GM18861 (cell line): ENCODE measurements around the gene MBP.

Source experiments
- ATAC-seq: cut with Tn5 transposase; IDR thresholded peaks from one replicate; pipeline ENCODE4 v1.9.1; 2021; ENCODE audit not compliant: unreplicated experiment

The MBP gene

GRCh38 chr18:77088963-77089722 is 43.4 kb downstream of the MBP start:
- ATAC-seq = no peak

GRCh38 chr18:77087393-77088141 is 45.0 kb downstream of the MBP start:
- no peak for ATAC-seq

DNA sequence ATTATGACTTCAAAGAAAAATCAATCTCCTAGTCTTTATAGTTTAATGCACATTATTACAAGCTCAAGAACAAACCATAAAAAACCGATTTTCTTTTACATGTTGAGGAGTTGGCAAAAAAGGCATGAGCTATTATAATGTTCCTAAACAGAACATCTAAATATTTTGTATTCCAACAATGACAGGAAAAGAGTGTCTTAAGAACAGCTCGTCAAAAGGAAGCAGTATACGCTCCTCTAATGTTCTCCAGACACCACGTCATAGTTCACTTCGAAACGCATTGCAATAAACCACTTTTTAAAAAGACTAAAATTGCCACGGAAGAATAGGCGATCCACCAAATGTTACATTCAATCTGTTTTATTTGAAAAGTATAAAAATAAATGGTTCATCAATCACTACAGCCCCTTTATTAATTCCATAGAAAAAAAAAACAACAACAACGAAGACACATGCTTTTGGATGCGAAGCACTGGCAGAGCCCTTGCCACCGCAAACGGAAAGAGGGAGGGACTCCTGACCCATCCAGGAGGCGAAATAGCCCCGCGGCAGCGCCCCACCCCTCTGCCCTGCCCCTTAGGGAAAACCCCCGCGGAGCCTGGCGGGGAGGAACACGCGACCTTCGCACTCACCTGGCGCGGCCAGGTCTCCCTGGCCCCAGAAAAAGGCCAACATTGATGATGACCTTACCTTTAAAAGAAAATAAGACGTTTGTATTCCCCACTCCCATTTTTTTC is 45.8 kb downstream of the MBP start:
- ATAC-seq = no peak

DNA sequence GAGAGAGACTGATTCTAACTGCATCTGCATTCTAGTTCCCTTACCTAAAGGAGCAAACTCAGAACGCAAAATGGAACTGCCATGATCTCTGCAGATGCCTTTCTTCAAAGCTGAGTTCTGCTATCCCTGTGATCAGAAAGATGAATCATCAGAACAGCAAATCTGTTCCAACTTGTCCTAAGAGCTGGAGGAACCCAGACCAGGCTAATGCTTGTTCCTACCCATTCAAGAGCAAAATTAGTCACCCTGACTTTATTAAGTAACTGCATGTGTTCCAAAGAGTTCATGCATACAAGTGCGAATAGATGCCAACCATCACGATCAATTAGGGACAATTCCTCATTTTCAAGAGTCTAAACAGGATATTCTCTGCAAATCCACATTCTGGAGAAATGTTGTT is 46.5 kb downstream of the MBP start:
- ATAC-seq = no peak

DNA sequence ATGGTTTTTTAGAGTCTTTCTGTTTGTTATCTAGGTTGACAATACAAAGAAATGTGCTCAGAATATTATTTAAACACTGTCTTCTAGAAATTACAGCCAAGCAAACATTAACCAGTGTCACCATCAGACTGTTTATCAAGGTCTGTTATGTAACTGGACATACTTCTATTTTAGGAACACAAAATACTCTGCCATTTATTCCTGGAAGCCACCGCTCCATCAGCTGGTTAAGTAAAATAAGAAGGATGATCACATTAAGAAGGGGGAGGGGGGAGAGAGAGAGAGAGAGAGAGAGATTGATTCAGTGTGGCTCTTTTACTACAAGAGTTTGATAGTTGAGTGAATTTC is 47.9 kb downstream of the MBP start:
- ATAC-seq = no peak

DNA sequence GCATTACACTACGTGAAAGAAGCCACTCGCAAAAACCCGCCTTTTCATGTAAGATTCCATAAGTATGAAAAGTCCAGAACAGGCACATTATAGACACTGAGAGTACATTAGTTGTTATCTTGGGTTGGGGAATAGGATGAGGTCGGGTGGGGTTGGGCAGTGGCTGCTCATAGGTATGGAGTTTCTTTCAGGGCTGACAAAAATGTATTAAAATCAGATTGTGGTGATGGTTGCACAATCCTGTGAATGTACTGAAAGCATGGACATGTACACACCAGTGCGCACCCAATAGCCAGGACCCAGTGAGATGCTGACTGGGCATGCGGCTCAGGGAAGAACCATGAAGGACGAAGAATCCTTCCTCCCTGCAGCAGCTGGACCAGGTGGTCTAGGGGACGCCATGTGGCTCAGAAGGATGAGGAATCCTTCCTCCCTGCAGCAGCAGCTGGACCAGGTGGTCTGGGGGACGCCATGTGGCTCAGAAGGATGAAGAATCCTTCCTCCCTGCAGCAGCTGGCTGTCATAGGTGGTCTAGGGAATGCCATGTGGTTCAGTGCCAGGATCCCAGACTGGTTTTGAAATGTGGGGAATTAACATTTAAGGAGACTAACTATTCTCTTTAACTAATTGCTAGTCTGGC is 50.1 kb downstream of the MBP start:
- no peak for ATAC-seq

DNA sequence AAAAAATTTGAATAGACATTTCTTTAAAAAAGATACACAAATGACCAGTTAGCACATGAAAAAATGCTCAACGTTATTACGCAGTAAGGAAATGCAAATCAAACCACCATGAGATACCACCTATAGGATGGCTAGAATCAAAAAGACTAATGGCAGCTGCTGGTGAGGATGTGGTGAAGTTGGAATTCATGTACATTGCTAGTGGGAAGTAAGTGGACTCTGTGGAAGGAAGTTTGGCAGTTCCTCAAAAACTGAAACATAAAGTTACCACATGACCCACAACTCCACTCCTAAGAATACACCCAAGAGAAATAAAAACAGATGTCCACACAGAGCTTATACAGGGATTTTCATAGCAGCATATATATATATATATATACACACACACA is 51.2 kb downstream of the MBP start:
- no peak for ATAC-seq

- peak; percentile 94 for ATAC-seq
These were observed 52.5 kb downstream of the MBP start for GRCh38 chr18:77079954-77080682.

GRCh38 chr18:77079088-77079487 is 53.5 kb downstream of the MBP start:
- ATAC-seq = no peak

- no peak for ATAC-seq
These were observed 53.9 kb downstream of the MBP start for GRCh38 chr18:77078690-77079070.

GRCh38 chr18:77077941-77078689 is 54.5 kb downstream of the MBP start:
- no peak for ATAC-seq

- ATAC-seq = no peak
These were observed 55.2 kb downstream of the MBP start for GRCh38 chr18:77077401-77077800.

DNA sequence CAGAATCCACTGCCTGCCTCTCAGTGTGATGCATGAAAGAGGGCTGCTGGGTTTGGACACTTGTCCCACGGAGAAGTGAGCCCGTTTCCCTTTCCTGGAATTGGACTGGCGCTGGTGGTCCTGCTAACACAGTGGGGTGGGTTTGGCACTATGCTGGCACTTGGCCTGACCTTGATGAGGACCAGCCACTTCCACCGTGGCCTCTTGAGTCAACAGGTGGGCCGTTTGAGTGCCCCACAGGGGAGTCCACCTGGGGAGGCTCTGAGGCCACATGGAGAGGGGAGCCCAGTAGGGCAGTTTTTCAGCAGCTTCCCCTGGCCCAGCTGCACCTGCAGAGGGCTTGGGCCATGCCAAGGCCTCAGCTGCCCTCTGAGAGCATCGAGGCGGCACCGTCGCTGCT is 56.5 kb downstream of the MBP start:
- no peak for ATAC-seq

DNA sequence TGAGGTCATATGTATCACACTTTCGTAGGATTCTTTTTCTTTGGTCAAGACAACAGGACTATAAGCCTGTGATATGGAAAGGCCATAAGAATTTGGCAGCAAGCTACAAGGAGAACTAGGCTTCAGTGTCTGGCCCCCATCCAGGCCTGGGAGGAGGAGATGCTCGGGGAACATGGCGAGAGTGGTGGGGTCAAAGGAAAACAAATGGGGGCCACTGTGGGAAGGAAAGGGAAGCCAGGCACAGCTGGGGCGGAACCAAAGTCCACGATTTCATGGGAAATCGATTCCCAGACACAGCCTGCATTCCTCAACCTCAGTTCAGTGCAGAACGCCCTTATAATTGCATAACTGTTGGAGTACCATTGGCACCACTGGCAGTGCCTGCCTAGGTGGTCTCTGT is 58.2 kb downstream of the MBP start:
- ATAC-seq = no peak

- no peak for ATAC-seq
These were observed 59.1 kb downstream of the MBP start for GRCh38 chr18:77073336-77074093.

GRCh38 chr18:77072566-77072965 is 60.0 kb downstream of the MBP start:
- ATAC-seq = no peak

DNA sequence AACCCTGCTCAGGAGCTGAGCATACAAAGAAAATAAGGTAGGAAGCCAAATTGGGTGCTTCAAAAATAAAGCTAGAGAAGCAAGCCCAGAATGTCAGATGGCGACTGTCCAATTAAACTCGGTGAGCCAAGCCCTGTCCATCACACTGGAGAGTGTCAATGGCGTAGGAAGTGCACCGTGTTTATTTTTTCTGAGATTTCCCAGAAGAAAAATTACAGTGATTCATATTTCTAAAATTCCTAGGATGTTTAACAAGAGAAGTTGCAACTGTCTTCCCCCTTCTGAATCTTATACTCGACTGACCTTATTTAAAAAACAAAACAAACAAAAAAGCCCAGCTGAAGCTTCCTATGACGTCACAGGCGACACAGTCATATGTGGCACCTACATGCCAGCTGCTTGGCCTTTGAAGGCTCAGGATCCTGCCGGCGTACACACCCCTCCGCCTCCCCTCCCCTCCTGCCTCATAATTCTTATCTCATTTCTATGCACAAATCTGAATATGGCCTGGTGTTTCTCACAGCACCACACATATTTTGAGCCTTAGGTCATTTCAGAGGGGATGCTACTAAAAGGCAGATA is 60.8 kb downstream of the MBP start:
- no peak for ATAC-seq

DNA sequence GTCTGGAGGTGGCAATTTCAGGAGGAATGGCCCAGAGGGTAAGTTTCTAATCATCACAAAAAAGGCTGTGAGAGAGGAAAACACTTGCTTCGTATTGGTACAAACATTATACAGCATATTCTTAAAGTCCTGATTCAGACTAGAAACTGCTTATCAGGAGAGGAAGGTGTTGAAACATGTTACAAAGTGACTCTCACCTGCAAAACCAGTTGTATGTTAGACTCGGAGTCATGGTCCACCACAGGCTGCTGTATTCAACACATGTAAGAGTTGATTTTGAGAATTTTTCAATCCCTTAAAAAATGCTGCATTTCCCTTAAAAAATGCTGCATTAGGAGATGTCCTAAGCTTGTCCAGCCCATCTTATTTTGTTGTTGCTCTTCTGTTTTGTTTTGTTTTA is 61.5 kb downstream of the MBP start:
- no peak for ATAC-seq

DNA sequence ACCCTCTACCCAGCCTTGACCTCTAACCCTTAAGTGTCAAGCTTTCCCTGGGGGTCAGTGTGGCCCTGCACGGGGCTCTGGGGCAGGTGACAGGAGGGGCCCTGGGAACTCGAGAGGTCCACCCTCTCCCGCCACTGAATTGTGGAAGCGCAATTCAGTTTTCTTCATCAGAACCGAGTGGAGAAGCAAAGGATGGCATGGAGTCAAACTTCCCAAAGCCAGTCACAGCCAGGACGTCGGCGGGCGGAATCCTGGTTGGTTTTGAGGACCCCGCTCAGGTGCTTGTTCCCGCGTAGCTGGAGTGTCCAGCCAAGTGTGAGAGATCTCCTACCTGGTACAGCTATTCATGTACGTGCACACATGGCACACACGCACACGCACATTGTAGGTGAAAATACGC is 62.0 kb downstream of the MBP start:
- no peak for ATAC-seq
